22Rv1 (cell line): ENCODE measurements around the gene GPN3.

ENCODE experiments used
- ZFX ChIP-seq: fragments of 450-650 bp; IDR thresholded peaks from 2 replicates; pipeline ENCODE4 v1.6.1; 2017; ENCODE audit warnings: antibody characterized with exemption, borderline replicate concordance
- TF ChIP-seq, protein P1 (sequence below): fragments of 450-650 bp; IDR thresholded peaks from 2 replicates; pipeline ENCODE4 v1.5.1; 2017; ENCODE audit warnings: mild to moderate bottlenecking

- TF ChIP-seq, protein P1, sequence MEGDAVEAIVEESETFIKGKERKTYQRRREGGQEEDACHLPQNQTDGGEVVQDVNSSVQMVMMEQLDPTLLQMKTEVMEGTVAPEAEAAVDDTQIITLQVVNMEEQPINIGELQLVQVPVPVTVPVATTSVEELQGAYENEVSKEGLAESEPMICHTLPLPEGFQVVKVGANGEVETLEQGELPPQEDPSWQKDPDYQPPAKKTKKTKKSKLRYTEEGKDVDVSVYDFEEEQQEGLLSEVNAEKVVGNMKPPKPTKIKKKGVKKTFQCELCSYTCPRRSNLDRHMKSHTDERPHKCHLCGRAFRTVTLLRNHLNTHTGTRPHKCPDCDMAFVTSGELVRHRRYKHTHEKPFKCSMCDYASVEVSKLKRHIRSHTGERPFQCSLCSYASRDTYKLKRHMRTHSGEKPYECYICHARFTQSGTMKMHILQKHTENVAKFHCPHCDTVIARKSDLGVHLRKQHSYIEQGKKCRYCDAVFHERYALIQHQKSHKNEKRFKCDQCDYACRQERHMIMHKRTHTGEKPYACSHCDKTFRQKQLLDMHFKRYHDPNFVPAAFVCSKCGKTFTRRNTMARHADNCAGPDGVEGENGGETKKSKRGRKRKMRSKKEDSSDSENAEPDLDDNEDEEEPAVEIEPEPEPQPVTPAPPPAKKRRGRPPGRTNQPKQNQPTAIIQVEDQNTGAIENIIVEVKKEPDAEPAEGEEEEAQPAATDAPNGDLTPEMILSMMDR, result no peak
- TF ChIP-seq ZFX, result no peak
Observed at GRCh38 chr12:110503432-110503831, 35.4 kb upstream of the GPN3 start.
